ENCODE measurements around the gene MINK1. TPM values are rescaled to one million over a fixed set of nuclear protein-coding genes. Genes with fewer than 3 reads are reported as not detected.
"Not testable (repeated sequence)": the region's sequence is repeated elsewhere in the genome, so short reads cannot be mapped to it uniquely, and the experiment has no call there.

Gene MINK1
- total and polyA plus RNA-seq, 9 donors = 37.6 to 177 (median 95.8) TPM

DNA sequence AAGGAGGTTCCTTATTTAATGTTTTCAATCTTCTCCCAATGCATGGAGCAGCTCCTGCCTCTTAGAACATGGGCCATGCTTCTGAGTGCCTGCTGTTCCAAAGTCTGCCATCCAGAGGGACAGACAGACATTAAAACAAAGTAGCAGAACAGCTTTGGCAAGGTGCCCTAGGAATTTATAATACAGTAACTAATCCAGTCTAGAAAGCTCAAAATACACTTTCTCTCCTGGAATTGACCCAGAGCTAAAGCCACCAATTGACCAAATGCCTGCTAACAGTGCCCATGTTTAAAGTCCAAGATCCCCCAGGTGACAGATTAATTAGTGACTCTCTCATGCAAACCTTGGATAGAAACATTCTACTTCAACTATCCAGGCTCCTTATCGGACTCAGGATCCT lies 80.9 kb downstream of the MINK1 start:
- Histone ChIP-seq H3K27me3 (no peaks in the 10 kb centered on the region), H3K4me3 (no peak overlapping the region), H3K27ac (no peak overlapping the region), H3K36me3 (no peaks in the 10 kb centered on the region), H3K9me3 (no peaks in the 10 kb centered on the region), H3K4me1 (ENCODE audit: insufficient read depth) (no peaks in the 10 kb centered on the region)
- 70 to 83% (median 70%) methylated on average over 1 of the region's 1 CpG for WGBS, 3 donors
- no peak for DNase-seq
- intact Hi-C loops (cut with DNase I) = loop anchor here in 1 of 4 donors (10.0 kb wide), 1 partner anchor 151 kb away; no protein-coding TSS in a partner anchor
- TF ChIP-seq CTCF (IDR thresholded peaks at IDR 0.05) = no peak
- TF ChIP-seq POLR2A (IDR thresholded peaks at IDR 0.05) = no peak
- TF ChIP-seq EP300 (IDR thresholded peaks at IDR 0.05) = no peak

GRCh38 chr17:4914551-4914950 lies 81.4 kb downstream of the MINK1 start:
- not testable (repeated sequence) for H3K27me3 ChIP-seq; H3K27ac ChIP-seq; H3K4me1 ChIP-seq (ENCODE audit: insufficient read depth); H3K4me3 ChIP-seq; H3K9me3 ChIP-seq; DNase-seq; H3K36me3 ChIP-seq
- WGBS, 3 donors = 63 to 74% (median 70%) methylated on average over 4 of the region's 4 CpGs
- intact Hi-C loops (cut with DNase I) = loop anchor here in 1 of 4 donors (10.0 kb wide), 1 partner anchor 150 kb away; no protein-coding TSS in a partner anchor

DNA sequence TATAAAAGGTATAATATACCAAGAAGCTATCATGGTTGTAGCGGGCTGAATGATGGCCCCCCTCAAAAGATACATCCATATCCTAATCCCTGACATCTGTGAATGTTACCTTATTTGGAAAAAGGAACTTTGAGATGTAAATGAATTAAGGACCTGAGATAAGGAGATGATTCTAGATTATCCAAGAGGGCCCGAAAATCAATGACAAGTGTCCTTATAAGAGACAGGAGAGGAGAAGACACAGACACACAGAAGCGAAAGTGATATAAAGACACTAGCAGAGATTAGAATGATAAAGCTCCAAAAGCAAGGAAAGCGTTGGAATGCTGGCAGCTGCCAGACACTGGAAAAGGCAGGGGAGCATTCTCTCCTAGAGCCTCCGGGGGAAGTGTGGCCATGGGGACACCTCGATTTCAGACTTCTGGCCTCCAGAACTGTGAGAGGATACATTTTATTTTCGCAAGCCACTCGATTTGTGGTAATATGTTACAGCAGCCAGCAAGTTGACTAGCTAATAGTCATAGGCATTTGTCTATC lies 86.4 kb downstream of the MINK1 start:
- H3K4me1 ChIP-seq (ENCODE audit: insufficient read depth) = no peaks in the 10 kb centered on the region
- H3K36me3 ChIP-seq = no peaks in the 10 kb centered on the region
- no peak for DNase-seq
- intact Hi-C loops (cut with DNase I) = loop anchor here in 1 of 4 donors (10.0 kb wide), 1 partner anchor 145 kb away; no protein-coding TSS in a partner anchor
- no peaks in the 10 kb centered on the region for H3K27me3 ChIP-seq
- no peak overlapping the region for H3K27ac ChIP-seq
- WGBS, 3 donors = 62 to 73% (median 62%) methylated on average over 8 of the region's 8 CpGs
- no peak for TF ChIP-seq EP300 (IDR thresholded peaks at IDR 0.05)
- no peak for TF ChIP-seq POLR2A (IDR thresholded peaks at IDR 0.05)
- no peak for TF ChIP-seq CTCF (IDR thresholded peaks at IDR 0.05)
- no peaks in the 10 kb centered on the region for H3K9me3 ChIP-seq
- H3K4me3 ChIP-seq = no peak overlapping the region

- no peaks in the 10 kb centered on the region for H3K27me3 ChIP-seq
- no peak overlapping the region for H3K27ac ChIP-seq
- H3K9me3 ChIP-seq = no peaks in the 10 kb centered on the region
- H3K36me3 ChIP-seq = no peaks in the 10 kb centered on the region
- no peak for DNase-seq
- H3K4me3 ChIP-seq = no peak overlapping the region
- no peak for TF ChIP-seq POLR2A (IDR thresholded peaks at IDR 0.05)
- TF ChIP-seq CTCF (IDR thresholded peaks at IDR 0.05) = no peak
- no peak for TF ChIP-seq EP300 (IDR thresholded peaks at IDR 0.05)
- WGBS, 3 donors = 79 to 87% (median 83%) methylated on average over 10 of the region's 10 CpGs
- intact Hi-C loops (cut with DNase I) = no loop called here
- H3K4me1 ChIP-seq (ENCODE audit: insufficient read depth) = no peaks in the 10 kb centered on the region
These were observed 87.4 kb downstream of the MINK1 start for GRCh38 chr17:4920351-4921048.

- WGBS, 3 donors = 88 to 93% (median 93%) methylated on average over 4 of the region's 4 CpGs
- Histone ChIP-seq H3K4me1 (ENCODE audit: insufficient read depth) (no peaks in the 10 kb centered on the region), H3K4me3 (no peak overlapping the region), H3K9me3 (no peaks in the 10 kb centered on the region), H3K27me3 (no peaks in the 10 kb centered on the region), H3K36me3 (no peaks in the 10 kb centered on the region), H3K27ac (no peak overlapping the region)
- intact Hi-C loops (cut with DNase I) = no loop called here
- DNase-seq = no peak
- TF ChIP-seq CTCF (IDR thresholded peaks at IDR 0.05) (no peak), POLR2A (IDR thresholded peaks at IDR 0.05) (no peak), EP300 (IDR thresholded peaks at IDR 0.05) (no peak)
These were observed 88.2 kb downstream of the MINK1 start for GRCh38 chr17:4921320-4921719.

GRCh38 chr17:4926577-4927335 lies 93.6 kb downstream of the MINK1 start:
- H3K9me3 ChIP-seq; H3K4me1 ChIP-seq (ENCODE audit: insufficient read depth); intact Hi-C loops (cut with DNase I); H3K27ac ChIP-seq; DNase-seq; H3K4me3 ChIP-seq; H3K27me3 ChIP-seq; H3K36me3 ChIP-seq: not testable (repeated sequence)
- WGBS, 3 donors = 55 to 73% (median 70%) methylated on average over 24 of the region's 24 CpGs

All from ovary (tissue), 9 donors.